Activated naive CD4-positive, alpha-beta T cell treated with anti-CD3 and anti-CD28 coated beads for 36 hours (primary cell): ENCODE measurements around the gene CLSTN2. TPM values are rescaled to one million over a fixed set of nuclear protein-coding genes. Genes with fewer than 3 reads are reported as not detected.

ENCODE experiments used
- CTCF ChIA-PET: fragments of 350-600 bp; sonication (Branson Sonifier 250); formaldehyde crosslinking; loops from one replicate; lab custom pipeline; 2021; ENCODE audit warnings: antibody characterized with exemption; lab: Charles Lee
- DNase-seq: peaks from one replicate; pipeline ENCODE4 v3.0.0-alpha.2; 2020
- H3K27ac Mint-ChIP-seq: one replicate; pipeline ENCODE4 v1.8.0; 2021; ENCODE audit warnings: mild to moderate bottlenecking, mixed read lengths
- H3K27me3 Mint-ChIP-seq: one replicate; pipeline ENCODE4 v1.8.0; 2021; ENCODE audit warnings: low read depth, mixed read lengths
- H3K36me3 Mint-ChIP-seq: one replicate; pipeline ENCODE4 v1.8.0; 2021; ENCODE audit warnings: low read depth, mixed read lengths
- H3K4me1 Mint-ChIP-seq: one replicate; pipeline ENCODE4 v1.8.0; 2021; ENCODE audit warnings: low read depth, mixed read lengths
- H3K4me3 Mint-ChIP-seq: one replicate; pipeline ENCODE4 v1.8.0; 2021; ENCODE audit warnings: mild to moderate bottlenecking, moderate library complexity, mixed read lengths
- H3K9me3 Mint-ChIP-seq: one replicate; pipeline ENCODE4 v1.8.0; 2021; ENCODE audit warnings: mixed read lengths
- intact Hi-C: fragments of 100-400 bp; cut with micrococcal nuclease; formaldehyde crosslinking; loops from one replicate; pipeline ENCODE4 v1.15.1; 2023
- total RNA-seq, 2 experiments: library from RNA; stranded (reverse); gene quantifications; one replicate each; pipeline ENCODE4 v1.2.3, GENCODE V29; 2021

Gene CLSTN2
- total RNA-seq, 2 experiments from 2014 or later, result not detected

GRCh38 chr3:140536926-140537726 is 602.1 kb downstream of the CLSTN2 start:
- H3K27ac Mint-ChIP-seq, result no peak overlapping the region

GRCh38 chr3:140537727-140538082 is 602.7 kb downstream of the CLSTN2 start:
- no peak for DNase-seq
- no peaks in the 10 kb centered on the region for H3K4me1 Mint-ChIP-seq
- H3K9me3 Mint-ChIP-seq, result peaks cover 3% of the 10 kb centered on the region
- no peaks in the 10 kb centered on the region for H3K36me3 Mint-ChIP-seq
- H3K27me3 Mint-ChIP-seq, result no peaks in the 10 kb centered on the region
- H3K27ac Mint-ChIP-seq, result no peak overlapping the region
- intact Hi-C loops, result no loop called here
- H3K4me3 Mint-ChIP-seq, result no peak overlapping the region
- CTCF ChIA-PET, result no interaction called here

More at GRCh38 chr3:140536926-140537726, 602.1 kb downstream of the CLSTN2 start:
- intact Hi-C loops, result no loop called here
- H3K4me1 Mint-ChIP-seq, result no peaks in the 10 kb centered on the region
- CTCF ChIA-PET, result no interaction called here
- H3K4me3 Mint-ChIP-seq, result no peak overlapping the region
- H3K27me3 Mint-ChIP-seq, result no peaks in the 10 kb centered on the region
- DNase-seq, result no peak
- no peaks in the 10 kb centered on the region for H3K36me3 Mint-ChIP-seq
- peaks cover 3% of the 10 kb centered on the region for H3K9me3 Mint-ChIP-seq

- CTCF ChIA-PET, result no interaction called here
- H3K36me3 Mint-ChIP-seq, result no peaks in the 10 kb centered on the region
- H3K27ac Mint-ChIP-seq, result no peak overlapping the region
- no peak overlapping the region for H3K4me3 Mint-ChIP-seq
- no peaks in the 10 kb centered on the region for H3K27me3 Mint-ChIP-seq
- no peaks in the 10 kb centered on the region for H3K4me1 Mint-ChIP-seq
- no peaks in the 10 kb centered on the region for H3K9me3 Mint-ChIP-seq
- intact Hi-C loops, result no loop called here
- no peak for DNase-seq
These were observed 605.3 kb downstream of the CLSTN2 start for GRCh38 chr3:140540262-140540661.

- no peaks in the 10 kb centered on the region for H3K36me3 Mint-ChIP-seq
- no peaks in the 10 kb centered on the region for H3K27me3 Mint-ChIP-seq
- H3K9me3 Mint-ChIP-seq, result no peaks in the 10 kb centered on the region
- no peak overlapping the region for H3K4me3 Mint-ChIP-seq
- intact Hi-C loops, result no loop called here
- no peaks in the 10 kb centered on the region for H3K4me1 Mint-ChIP-seq
- no peak for DNase-seq
- no peak overlapping the region for H3K27ac Mint-ChIP-seq
- CTCF ChIA-PET, result no interaction called here
These were observed 607.1 kb downstream of the CLSTN2 start for GRCh38 chr3:140541975-140542653.

GRCh38 chr3:140545197-140545596 is 610.2 kb downstream of the CLSTN2 start:
- Mint-ChIP-seq H3K27ac (no peak overlapping the region), H3K36me3 (no peaks in the 10 kb centered on the region), H3K4me3 (no peak overlapping the region), H3K27me3 (no peaks in the 10 kb centered on the region), H3K9me3 (no peaks in the 10 kb centered on the region), H3K4me1 (no peaks in the 10 kb centered on the region)
- intact Hi-C loops, result no loop called here
- CTCF ChIA-PET, result interaction anchor here (1.1 kb wide), 1 partner anchor 228 kb away, joined by 3 read pairs; no protein-coding TSS in a partner anchor
- no peak for DNase-seq

- Mint-ChIP-seq H3K27ac (no peak overlapping the region), H3K36me3 (no peaks in the 10 kb centered on the region), H3K27me3 (no peaks in the 10 kb centered on the region), H3K4me3 (no peak overlapping the region), H3K9me3 (no peaks in the 10 kb centered on the region), H3K4me1 (no peaks in the 10 kb centered on the region)
- CTCF ChIA-PET, result interaction anchor here (1.0 to 1.1 kb wide), 2 partner anchors 229 to 354 kb away, joined by 3 to 5 read pairs; no protein-coding TSS in a partner anchor
- no peak for DNase-seq
- intact Hi-C loops, result no loop called here
These were observed 610.8 kb downstream of the CLSTN2 start for GRCh38 chr3:140545756-140546155.

GRCh38 chr3:140546649-140547048 is 611.7 kb downstream of the CLSTN2 start:
- CTCF ChIA-PET, result interaction anchor here (1.0 kb wide), 1 partner anchor 355 kb away, joined by 5 read pairs; no protein-coding TSS in a partner anchor

GRCh38 chr3:140552403-140552802 is 617.4 kb downstream of the CLSTN2 start:
- H3K36me3 Mint-ChIP-seq, result no peaks in the 10 kb centered on the region
- DNase-seq, result no peak
- no peaks in the 10 kb centered on the region for H3K27me3 Mint-ChIP-seq
- no peaks in the 10 kb centered on the region for H3K4me1 Mint-ChIP-seq
- intact Hi-C loops, result no loop called here
- no peak overlapping the region for H3K27ac Mint-ChIP-seq
- H3K9me3 Mint-ChIP-seq, result no peaks in the 10 kb centered on the region
- no peak overlapping the region for H3K4me3 Mint-ChIP-seq
- CTCF ChIA-PET, result no interaction called here

More at GRCh38 chr3:140546649-140547048, 611.7 kb downstream of the CLSTN2 start:
- Mint-ChIP-seq H3K36me3 (no peaks in the 10 kb centered on the region), H3K9me3 (no peaks in the 10 kb centered on the region), H3K4me1 (no peaks in the 10 kb centered on the region), H3K27ac (no peak overlapping the region), H3K27me3 (no peaks in the 10 kb centered on the region), H3K4me3 (no peak overlapping the region)
- no peak for DNase-seq
- intact Hi-C loops, result no loop called here

- H3K4me3 Mint-ChIP-seq, result no peak overlapping the region
- no peaks in the 10 kb centered on the region for H3K9me3 Mint-ChIP-seq
- intact Hi-C loops, result no loop called here
- no peaks in the 10 kb centered on the region for H3K27me3 Mint-ChIP-seq
- CTCF ChIA-PET, result no interaction called here
- H3K4me1 Mint-ChIP-seq, result no peaks in the 10 kb centered on the region
- H3K27ac Mint-ChIP-seq, result no peak overlapping the region
- no peak for DNase-seq
- H3K36me3 Mint-ChIP-seq, result no peaks in the 10 kb centered on the region
These were observed 617.9 kb downstream of the CLSTN2 start for GRCh38 chr3:140552898-140553297.

GRCh38 chr3:140553591-140553990 is 618.6 kb downstream of the CLSTN2 start:
- Mint-ChIP-seq H3K27me3 (no peaks in the 10 kb centered on the region), H3K36me3 (no peaks in the 10 kb centered on the region), H3K27ac (no peak overlapping the region), H3K4me1 (no peaks in the 10 kb centered on the region), H3K4me3 (no peak overlapping the region), H3K9me3 (no peaks in the 10 kb centered on the region)
- DNase-seq, result no peak
- CTCF ChIA-PET, result no interaction called here
- intact Hi-C loops, result no loop called here

- no peaks in the 10 kb centered on the region for H3K27me3 Mint-ChIP-seq
- no peaks in the 10 kb centered on the region for H3K36me3 Mint-ChIP-seq
- intact Hi-C loops, result no loop called here
- CTCF ChIA-PET, result no interaction called here
- no peak overlapping the region for H3K4me3 Mint-ChIP-seq
- no peak for DNase-seq
- H3K4me1 Mint-ChIP-seq, result no peaks in the 10 kb centered on the region
- H3K9me3 Mint-ChIP-seq, result no peaks in the 10 kb centered on the region
- H3K27ac Mint-ChIP-seq, result no peak overlapping the region
These were observed 620.7 kb downstream of the CLSTN2 start for GRCh38 chr3:140555666-140556065.

- no peak overlapping the region for H3K27ac Mint-ChIP-seq
- H3K9me3 Mint-ChIP-seq, result no peaks in the 10 kb centered on the region
- no peaks in the 10 kb centered on the region for H3K27me3 Mint-ChIP-seq
- no peaks in the 10 kb centered on the region for H3K36me3 Mint-ChIP-seq
- intact Hi-C loops, result no loop called here
- CTCF ChIA-PET, result no interaction called here
- H3K4me3 Mint-ChIP-seq, result no peak overlapping the region
- DNase-seq, result no peak
- no peaks in the 10 kb centered on the region for H3K4me1 Mint-ChIP-seq
These were observed 622.5 kb downstream of the CLSTN2 start for GRCh38 chr3:140557476-140557875.

- intact Hi-C loops, result no loop called here
- no peaks in the 10 kb centered on the region for H3K36me3 Mint-ChIP-seq
- CTCF ChIA-PET, result no interaction called here
These were observed 624.6 kb downstream of the CLSTN2 start for GRCh38 chr3:140559546-140559945.

More at GRCh38 chr3:140559546-140559945, 624.6 kb downstream of the CLSTN2 start:
- no peaks in the 10 kb centered on the region for H3K4me1 Mint-ChIP-seq
- H3K27ac Mint-ChIP-seq, result no peak overlapping the region
- H3K4me3 Mint-ChIP-seq, result no peak overlapping the region
- peaks cover 2% of the 10 kb centered on the region for H3K27me3 Mint-ChIP-seq
- no peaks in the 10 kb centered on the region for H3K9me3 Mint-ChIP-seq
- no peak for DNase-seq
